ENCODE measurements around the gene LAYN. TPM values are rescaled to one million over a fixed set of nuclear protein-coding genes. Genes with fewer than 3 reads are reported as not detected.

The LAYN gene
- polyA plus RNA-seq, 1 of the 3 experiments (the other 2 are of a cell fraction): 366 TPM

- DNase-seq: peak; percentile 79
- Histone ChIP-seq H3K27ac (ENCODE audit: low read depth in 2 of 2, low read length in 1 of 2) (peak overlapping the region; percentile 81 to 95), H3F3A (replicated peaks; ENCODE audit: insufficient read depth) (peaks cover 14% of the 10 kb centered on the region), H3K4me3 (ENCODE audit: low read depth in 2 of 2, low read length in 1 of 2) (peak overlapping the region; percentile 80 to 82; a peak in 3 of 4 replicates), H3K4me1 (ENCODE audit: control insufficient read depth in 1 of 2, insufficient read depth in 2 of 2, low read depth in 1 of 2, low read length in 1 of 2) (peaks cover 21 to 42% of the 10 kb centered on the region in 2 experiments; a peak in 3 of 4 replicates), H2AFZ (ENCODE audit: low read depth) (no peak overlapping the region), H3K27me3 (ENCODE audit: insufficient read depth) (no peaks in the 10 kb centered on the region), H3K9ac (peak overlapping the region; percentile 98), H3K9me2 (no peaks in the 10 kb centered on the region), H3K9me3 (no peaks in the 10 kb centered on the region), H4K20me1 (ENCODE audit: insufficient read depth) (peaks cover 12% of the 10 kb centered on the region), H3K4me2 (peak overlapping the region; percentile 94), H3K36me3 (replicated peaks in 1 of 2; ENCODE audit: control insufficient read depth in 1 of 2, insufficient read depth in 2 of 2, low read length in 1 of 2) (peaks cover 49 to 58% of the 10 kb centered on the region in 2 experiments), H3K79me2 (ENCODE audit: insufficient read depth) (peaks cover 86% of the 10 kb centered on the region)
- ChIA-PET POLR2A (no interaction called here), CTCF (interaction anchor here (0.6 to 1.8 kb wide), 10 partner anchors 12 to 299 kb away, joined by 3 to 4 read pairs (median 3); partner anchors contain the start of gene HOATZ)
- TF ChIP-seq EP300 (IDR thresholded peaks at IDR 0.05; ENCODE audit: borderline replicate concordance in 1 of 2, low read depth in 1 of 2, low read length in 1 of 2): peak in 1 of 2 experiments; percentile 62; a peak in 1 of 4 replicates
- no peak for TF ChIP-seq POLR2AphosphoS5 (IDR thresholded peaks at IDR 0.05; ENCODE audit: low read depth, low read length)
- no peak for TF ChIP-seq MXI1 (IDR thresholded peaks at IDR 0.05; ENCODE audit: low read depth, low read length)
- TF ChIP-seq GATA2 (CRISPR knock-in tag; IDR thresholded peaks at IDR 0.05): peak; percentile 59
- no peak for TF ChIP-seq YY1 (IDR thresholded peaks at IDR 0.05; ENCODE audit: low read depth)
- TF ChIP-seq RCOR1 (IDR thresholded peaks at IDR 0.05; ENCODE audit: low read length): peak; percentile 75; the same call in 1 of the 2 replicates
- WGBS (ENCODE audit: low lambda C conversion rate): 73% methylated on average over 10 of the region's 10 CpGs
Observed at GRCh38 chr11:111542606-111543275, 2.2 kb downstream of the LAYN start.

GRCh38 chr11:111548525-111548924, 8.0 kb downstream of the LAYN start:
- Histone ChIP-seq H3K9me2 (no peaks in the 10 kb centered on the region), H3K4me2 (peak overlapping the region; percentile 55), H3K9ac (peak overlapping the region; percentile 36), H3K27ac (ENCODE audit: low read depth in 2 of 2, low read length in 1 of 2) (peak overlapping the region; percentile 94 to 99), H3K4me3 (ENCODE audit: low read depth in 2 of 2, low read length in 1 of 2) (no peak overlapping the region), H3F3A (replicated peaks; ENCODE audit: insufficient read depth) (peaks cover 62% of the 10 kb centered on the region), H3K9me3 (no peaks in the 10 kb centered on the region), H3K36me3 (replicated peaks in 1 of 2; ENCODE audit: control insufficient read depth in 1 of 2, insufficient read depth in 2 of 2, low read length in 1 of 2) (peaks cover 82 to 92% of the 10 kb centered on the region in 2 experiments), H3K27me3 (ENCODE audit: insufficient read depth) (no peaks in the 10 kb centered on the region), H2AFZ (ENCODE audit: low read depth) (no peak overlapping the region), H3K79me2 (ENCODE audit: insufficient read depth) (peaks cover 93% of the 10 kb centered on the region; the same call in 1 of the 2 replicates), H4K20me1 (ENCODE audit: insufficient read depth) (no peaks in the 10 kb centered on the region), H3K4me1 (ENCODE audit: control insufficient read depth in 1 of 2, insufficient read depth in 2 of 2, low read depth in 1 of 2, low read length in 1 of 2) (peaks cover 35 to 36% of the 10 kb centered on the region in 2 experiments)
- ChIA-PET CTCF (interaction anchor here (0.9 to 1.6 kb wide), 4 partner anchors 16 to 94 kb away, joined by 3 to 4 read pairs (median 3); no protein-coding TSS in a partner anchor), POLR2A (interaction anchor here (0.6 kb wide), 1 partner anchor 13 kb away, joined by 3 read pairs; no protein-coding TSS in a partner anchor)
- DNase-seq: no peak
- 70% methylated on average over 2 of the region's 2 CpGs for WGBS (ENCODE audit: low lambda C conversion rate)
- no peak for TF ChIP-seq TCF12 (IDR thresholded peaks at IDR 0.05)
- 0 out of 2 replicates have a peak, but pooled peaks have one; percentile 7 for TF ChIP-seq SIN3A (IDR thresholded peaks at IDR 0.05; ENCODE audit: borderline replicate concordance, low read depth, low read length)
- no peak for TF ChIP-seq RXRA (IDR thresholded peaks at IDR 0.05; ENCODE audit: borderline replicate concordance, low read depth)
